ENCODE data around the gene ZNF236. TPM values are rescaled to one million over a fixed set of nuclear protein-coding genes. Genes with fewer than 3 reads are reported as not detected.

The ZNF236 gene
- total RNA-seq, 1 donor from 2014 or later = 20.4 TPM

DNA sequence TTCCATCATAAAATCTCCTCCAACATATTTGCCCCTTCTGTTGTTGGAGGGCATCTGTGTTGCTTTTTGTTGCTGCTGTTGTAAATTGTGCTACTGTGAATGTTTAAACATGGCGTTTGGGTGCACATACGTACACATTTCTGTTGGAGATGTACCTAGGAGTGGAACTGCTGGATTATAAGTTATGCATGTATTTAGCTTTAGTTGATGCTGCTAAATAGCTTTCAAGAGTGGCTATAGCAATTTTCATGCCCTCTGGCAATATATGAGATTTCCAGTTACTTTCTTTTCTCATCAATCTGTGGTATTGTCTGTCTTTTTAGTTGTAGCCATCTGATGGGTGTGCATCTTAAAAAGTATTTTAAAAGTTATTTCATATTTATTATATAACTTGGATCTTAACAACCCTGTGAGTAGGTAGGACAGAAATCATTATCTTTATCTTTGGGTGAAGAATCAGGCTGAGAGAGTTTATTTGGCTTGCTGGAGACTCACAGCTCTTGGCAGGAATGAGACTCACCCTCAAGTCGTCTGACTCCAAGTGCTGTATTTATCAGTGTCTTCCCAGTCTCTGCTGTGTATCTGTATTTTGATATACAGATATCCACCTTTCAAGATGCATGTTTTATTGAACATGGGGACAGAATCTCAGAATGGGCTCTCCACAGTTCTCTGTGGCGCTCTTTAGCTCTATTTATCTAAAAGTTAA lies 16.9 kb downstream of the ZNF236 start:
- Mint-ChIP-seq H3K4me3 (ENCODE audit: unreplicated experiment) (no peak overlapping the region), H3K27me3 (ENCODE audit: unreplicated experiment) (no peaks in the 10 kb centered on the region), H3K27ac (ENCODE audit: unreplicated experiment) (no peak overlapping the region), H3K4me1 (ENCODE audit: unreplicated experiment) (peaks cover 21% of the 10 kb centered on the region), H3K9me3 (ENCODE audit: unreplicated experiment) (no peaks in the 10 kb centered on the region), H3K36me3 (ENCODE audit: unreplicated experiment) (no peaks in the 10 kb centered on the region)
- TF ChIP-seq, protein P1, sequence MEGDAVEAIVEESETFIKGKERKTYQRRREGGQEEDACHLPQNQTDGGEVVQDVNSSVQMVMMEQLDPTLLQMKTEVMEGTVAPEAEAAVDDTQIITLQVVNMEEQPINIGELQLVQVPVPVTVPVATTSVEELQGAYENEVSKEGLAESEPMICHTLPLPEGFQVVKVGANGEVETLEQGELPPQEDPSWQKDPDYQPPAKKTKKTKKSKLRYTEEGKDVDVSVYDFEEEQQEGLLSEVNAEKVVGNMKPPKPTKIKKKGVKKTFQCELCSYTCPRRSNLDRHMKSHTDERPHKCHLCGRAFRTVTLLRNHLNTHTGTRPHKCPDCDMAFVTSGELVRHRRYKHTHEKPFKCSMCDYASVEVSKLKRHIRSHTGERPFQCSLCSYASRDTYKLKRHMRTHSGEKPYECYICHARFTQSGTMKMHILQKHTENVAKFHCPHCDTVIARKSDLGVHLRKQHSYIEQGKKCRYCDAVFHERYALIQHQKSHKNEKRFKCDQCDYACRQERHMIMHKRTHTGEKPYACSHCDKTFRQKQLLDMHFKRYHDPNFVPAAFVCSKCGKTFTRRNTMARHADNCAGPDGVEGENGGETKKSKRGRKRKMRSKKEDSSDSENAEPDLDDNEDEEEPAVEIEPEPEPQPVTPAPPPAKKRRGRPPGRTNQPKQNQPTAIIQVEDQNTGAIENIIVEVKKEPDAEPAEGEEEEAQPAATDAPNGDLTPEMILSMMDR (IDR thresholded peaks at IDR 0.05) = no peak
- no peak for DNase-seq (ENCODE audit: extremely low spot score, unreplicated experiment)

DNA sequence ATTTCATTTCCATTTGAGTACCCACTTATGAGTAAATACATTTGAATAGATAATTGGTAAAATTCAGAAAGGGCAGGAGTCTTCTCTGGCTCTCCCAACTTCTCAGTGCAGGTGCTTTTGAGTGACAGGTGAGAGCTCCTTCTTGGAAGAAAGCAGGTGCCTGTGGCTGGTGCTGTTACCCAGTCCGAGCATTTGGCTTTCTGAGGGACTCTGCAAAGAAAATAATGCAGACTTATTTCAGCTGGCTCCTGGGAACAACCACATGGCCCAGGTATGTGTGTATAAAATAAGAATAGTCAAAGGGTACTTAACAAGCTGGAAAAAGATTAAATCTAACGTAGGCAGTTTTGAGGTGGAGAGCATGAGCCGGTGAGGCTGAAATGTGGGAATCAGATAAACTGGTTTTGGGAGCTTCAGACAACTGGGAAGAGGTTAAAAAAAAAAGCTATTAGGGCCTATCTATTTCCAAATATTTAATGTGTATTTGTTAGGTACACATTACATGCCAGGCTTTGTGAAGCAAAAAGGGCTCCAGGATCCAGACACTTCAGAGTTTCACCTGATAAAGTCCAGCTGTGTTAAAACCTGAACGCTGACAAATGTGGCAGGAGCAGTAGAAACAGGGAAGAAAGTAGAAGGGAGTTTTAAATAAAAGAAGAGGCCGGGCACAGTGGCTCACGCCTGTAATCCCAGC lies 20.6 kb downstream of the ZNF236 start:
- TF ChIP-seq, protein P1 (IDR thresholded peaks at IDR 0.05) = no peak
- H3K9me3 Mint-ChIP-seq (ENCODE audit: unreplicated experiment) = no peaks in the 10 kb centered on the region
- H3K27me3 Mint-ChIP-seq (ENCODE audit: unreplicated experiment) = no peaks in the 10 kb centered on the region
- H3K36me3 Mint-ChIP-seq (ENCODE audit: unreplicated experiment) = no peaks in the 10 kb centered on the region
- H3K4me3 Mint-ChIP-seq (ENCODE audit: unreplicated experiment) = no peak overlapping the region
- peaks cover 19% of the 10 kb centered on the region for H3K4me1 Mint-ChIP-seq (ENCODE audit: unreplicated experiment)
- no peak for DNase-seq (ENCODE audit: extremely low spot score, unreplicated experiment)
- no peak overlapping the region for H3K27ac Mint-ChIP-seq (ENCODE audit: unreplicated experiment)

DNA sequence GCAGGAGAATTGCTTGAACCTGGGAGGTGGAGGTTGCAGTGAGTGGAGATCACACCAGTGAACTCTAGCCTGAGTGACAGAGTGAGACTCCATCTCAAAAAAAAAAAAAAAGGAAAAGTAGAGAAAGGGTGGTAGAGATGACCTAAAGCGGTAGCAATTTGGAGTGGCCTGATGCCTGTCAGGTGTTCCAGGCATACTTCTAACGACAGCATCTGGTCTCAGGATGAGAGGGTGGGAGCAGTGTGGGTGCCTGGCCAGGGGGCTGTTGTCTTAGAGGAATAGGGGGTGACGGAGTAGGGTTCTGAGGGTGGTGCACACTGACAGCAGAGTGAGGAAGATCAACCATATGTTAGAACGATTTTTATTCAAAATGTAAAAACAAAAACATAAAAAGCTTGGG lies 21.8 kb downstream of the ZNF236 start:
- DNase-seq (ENCODE audit: extremely low spot score, unreplicated experiment) = no peak
- H3K9me3 Mint-ChIP-seq (ENCODE audit: unreplicated experiment) = no peaks in the 10 kb centered on the region
- no peak overlapping the region for H3K27ac Mint-ChIP-seq (ENCODE audit: unreplicated experiment)
- no peak overlapping the region for H3K4me3 Mint-ChIP-seq (ENCODE audit: unreplicated experiment)
- TF ChIP-seq, protein P1 (IDR thresholded peaks at IDR 0.05) = no peak
- H3K4me1 Mint-ChIP-seq (ENCODE audit: unreplicated experiment) = peaks cover 10% of the 10 kb centered on the region
- no peaks in the 10 kb centered on the region for H3K36me3 Mint-ChIP-seq (ENCODE audit: unreplicated experiment)
- no peaks in the 10 kb centered on the region for H3K27me3 Mint-ChIP-seq (ENCODE audit: unreplicated experiment)

DNA sequence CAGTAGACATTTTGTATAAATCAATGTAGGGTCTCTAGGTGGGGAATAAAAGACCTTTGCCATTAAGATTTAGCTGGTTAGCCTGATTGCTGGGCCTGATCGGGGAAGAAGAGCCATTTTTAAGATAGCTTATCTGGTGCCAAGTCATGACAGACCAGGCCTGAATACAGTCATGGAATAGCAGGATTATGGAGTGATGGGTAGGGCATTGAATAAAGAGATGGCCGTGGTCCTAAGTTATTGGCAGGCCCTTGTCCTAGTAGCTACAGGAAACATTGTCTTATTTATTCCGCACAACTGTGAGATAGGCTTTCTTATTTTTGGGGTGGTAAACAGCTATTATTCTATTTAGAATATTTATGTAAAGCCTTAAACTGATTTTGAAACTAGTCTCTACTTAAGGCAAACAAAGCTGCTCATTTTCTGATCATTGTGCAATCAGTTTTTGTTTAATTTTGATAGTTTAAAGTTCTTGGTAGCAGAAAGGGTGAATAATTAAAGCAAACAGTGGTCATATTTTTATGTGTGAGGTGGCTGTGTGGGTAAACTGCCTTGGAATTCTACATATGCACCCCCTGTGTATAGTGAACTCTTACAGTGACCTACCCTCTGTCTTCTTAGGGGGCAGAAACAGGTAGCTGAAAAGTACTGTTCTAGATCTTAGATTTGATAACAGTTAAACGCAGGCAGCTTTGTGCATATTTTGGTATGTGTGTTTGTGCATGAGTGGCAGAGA lies 22.6 kb downstream of the ZNF236 start:
- TF ChIP-seq, protein P1 (IDR thresholded peaks at IDR 0.05) = no peak
- Mint-ChIP-seq H3K9me3 (ENCODE audit: unreplicated experiment) (no peaks in the 10 kb centered on the region), H3K36me3 (ENCODE audit: unreplicated experiment) (peaks cover 1% of the 10 kb centered on the region), H3K27ac (ENCODE audit: unreplicated experiment) (no peak overlapping the region), H3K4me3 (ENCODE audit: unreplicated experiment) (no peak overlapping the region), H3K4me1 (ENCODE audit: unreplicated experiment) (peaks cover 7% of the 10 kb centered on the region), H3K27me3 (ENCODE audit: unreplicated experiment) (no peaks in the 10 kb centered on the region)
- no peak for DNase-seq (ENCODE audit: extremely low spot score, unreplicated experiment)

DNA sequence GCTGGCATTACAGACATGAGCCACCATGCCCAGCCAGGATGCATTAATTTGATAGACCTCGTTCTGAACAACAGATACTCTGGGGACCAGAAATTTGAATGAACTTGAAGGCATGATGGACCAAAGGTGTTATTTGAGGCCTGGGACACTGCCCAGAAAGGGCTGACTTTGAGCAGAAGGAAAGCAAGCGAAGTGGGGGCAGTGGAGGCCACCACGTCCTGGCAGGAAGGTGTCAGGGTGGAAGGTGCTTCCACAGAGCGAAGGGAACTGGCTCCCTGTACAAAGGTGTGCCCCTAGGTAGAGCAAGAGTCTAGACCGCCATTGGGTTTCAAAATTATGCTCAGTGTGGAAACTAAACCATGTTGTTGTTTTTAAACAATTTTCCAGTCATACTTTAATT lies 23.9 kb downstream of the ZNF236 start:
- TF ChIP-seq, protein P1 (IDR thresholded peaks at IDR 0.05) = no peak
- no peak for DNase-seq (ENCODE audit: extremely low spot score, unreplicated experiment)
- H3K36me3 Mint-ChIP-seq (ENCODE audit: unreplicated experiment) = peaks cover 1% of the 10 kb centered on the region

More for the DNA sequence above, 23.9 kb downstream of the ZNF236 start:
- Mint-ChIP-seq H3K27ac (ENCODE audit: unreplicated experiment) (no peak overlapping the region), H3K4me1 (ENCODE audit: unreplicated experiment) (peaks cover 8% of the 10 kb centered on the region), H3K9me3 (ENCODE audit: unreplicated experiment) (no peaks in the 10 kb centered on the region), H3K4me3 (ENCODE audit: unreplicated experiment) (no peak overlapping the region), H3K27me3 (ENCODE audit: unreplicated experiment) (no peaks in the 10 kb centered on the region)
